Keratinocyte (primary cell): Measurements from ENCODE around the gene LYPD6B. TPM values are rescaled to one million over a fixed set of nuclear protein-coding genes. Genes with fewer than 3 reads are reported as not detected.
A peak's percentile ranks its signal among the peaks of the same experiment; 100 is the strongest.

Source experiments
- DNase-seq: peaks from one replicate; pipeline ENCODE4 v3.0.0-alpha.2; 2011; ENCODE audit warnings: low read depth, missing footprints, low spot score
- FAIRE-seq: peaks from 2 replicates; lab custom pipeline; 2011; peaks lifted over from hg19 to GRCh38; lab: Jason Lieb, UNC
- H2AFZ ChIP-seq: 2 replicates; pipeline ENCODE4 v1.6.0; 2012; ENCODE audit warnings: low read length, control low read depth, inconsistent platforms; ENCODE audit not compliant: control insufficient read depth
- H3K27ac ChIP-seq: 2 replicates; pipeline ENCODE4 v1.5.1; 2011; ENCODE audit warnings: low read length; ENCODE audit not compliant: control insufficient read depth, insufficient read depth
- H3K27me3 ChIP-seq: 3 replicates; pipeline ENCODE4 v1.6.0; 2011; ENCODE audit warnings: low read length; ENCODE audit not compliant: control insufficient read depth, insufficient read depth; ENCODE audit errors: extremely low read depth
- H3K36me3 ChIP-seq, 2 experiments: 2 replicates in 1 of 2; 3 replicates in 1 of 2; pipeline ENCODE4 v1.5.1; 2011; ENCODE audit warnings: low read length in 2 of 2, mild to moderate bottlenecking in 1 of 2; ENCODE audit not compliant: control insufficient read depth in 2 of 2, insufficient read depth in 2 of 2; ENCODE audit errors: extremely low read depth in 1 of 2
- H3K4me1 ChIP-seq: 3 replicates; pipeline ENCODE4 v1.5.1; 2011; ENCODE audit warnings: low read length; ENCODE audit not compliant: control insufficient read depth, insufficient read depth; ENCODE audit errors: extremely low read depth
- H3K4me2 ChIP-seq: 3 replicates; pipeline ENCODE4 v1.6.0; 2011; ENCODE audit warnings: low read depth, low read length; ENCODE audit not compliant: control insufficient read depth, insufficient read depth; ENCODE audit errors: extremely low read depth
- H3K4me3 ChIP-seq, 3 experiments: fragments of 200-600 bp in 1 of 3; sonication (generic) in 1 of 3; 2 replicates in 2 of 3; 3 replicates in 1 of 3; pipeline ENCODE4 v1.5.1; 2011 to 2016; ENCODE audit warnings: low read length in 3 of 3, mild to moderate bottlenecking in 3 of 3, control low read depth in 2 of 3, inconsistent platforms in 1 of 3, low read depth in 1 of 3, mixed read lengths in 1 of 3, mixed run types in 1 of 3, moderate library complexity in 1 of 3; ENCODE audit not compliant: control insufficient read depth in 2 of 3, insufficient read depth in 2 of 3; ENCODE audit errors: extremely low read depth in 1 of 3
- H3K79me2 ChIP-seq: 2 replicates; pipeline ENCODE4 v1.6.0; 2012; ENCODE audit warnings: low read length; ENCODE audit not compliant: control insufficient read depth, insufficient read depth
- H3K9ac ChIP-seq: 3 replicates; pipeline ENCODE4 v1.6.0; 2011; ENCODE audit warnings: low read length; ENCODE audit not compliant: control insufficient read depth, insufficient read depth; ENCODE audit errors: extremely low read depth
- H3K9me1 ChIP-seq: 3 replicates; pipeline ENCODE4 v1.6.0; 2011; ENCODE audit warnings: low read length; ENCODE audit not compliant: control insufficient read depth, insufficient read depth; ENCODE audit errors: extremely low read depth
- H3K9me3 ChIP-seq: 2 replicates; pipeline ENCODE4 v1.5.1; 2012; ENCODE audit warnings: low read depth, low read length; ENCODE audit not compliant: control insufficient read depth
- H4K20me1 ChIP-seq: 3 replicates; pipeline ENCODE4 v1.6.0; 2011; ENCODE audit warnings: low read length; ENCODE audit not compliant: control insufficient read depth, insufficient read depth; ENCODE audit errors: extremely low read depth
- CTCF ChIP-seq, 3 experiments: IDR thresholded peaks in 1 of 3; conservative IDR thresholded peaks in 1 of 3; optimal IDR thresholded peaks in 1 of 3; 2 replicates in 2 of 3; 3 replicates in 1 of 3; pipeline versions ENCODE3 to v1.5.1; 2011; ENCODE audit warnings: low read length in 3 of 3, mild to moderate bottlenecking in 3 of 3, moderate library complexity in 2 of 3, control low read depth in 1 of 3, inconsistent platforms in 1 of 3; ENCODE audit not compliant: insufficient read depth in 2 of 3; ENCODE audit errors: extremely low read depth in 1 of 3
- EZH2 ChIP-seq: IDR thresholded peaks from one replicate; pipeline ENCODE4 v1.6.1; 2012; ENCODE audit warnings: inconsistent platforms, mild to moderate bottlenecking, low read length, moderate library complexity
- dilution Hi-C: fragments of 300-500 bp; cut with MboI; formaldehyde crosslinking; loops from one replicate; pipeline ENCODE4 v1.7.0; 2020; ENCODE audit warnings: low sequenced_read_pairs; ENCODE audit not compliant: extremely low pct_ligation_motif_present
- polyA plus RNA-seq, 5 experiments: library from polyadenylated mRNA; depleted of rRNA in 3 of 5; stranded (reverse) in 3 of 5; stranded (forward) in 1 of 5; unstranded in 1 of 5; fragments of >200 nt; gene quantifications; 1 replicate in 1 of 5; 2 replicates in 3 of 5; 3 replicates in 1 of 5; pipeline versions ENCODE4 v1.2.1 to v1.2.3, GENCODE V29; 2011 to 2012; ENCODE audit warnings: missing spikeins in 2 of 5, low read depth in 1 of 5, low replicate concordance in 1 of 5

LYPD6B gene
- polyA plus RNA-seq, 1 donor (not counting 4 experiments of a cell fraction or from before 2014, with no cell fraction given): 24.7 TPM

- Histone ChIP-seq H3K9ac (no peak overlapping the region), H4K20me1 (no peaks in the 10 kb centered on the region), H3K9me3 (no peaks in the 10 kb centered on the region), H3K4me1 (peaks cover 8% of the 10 kb centered on the region), H3K9me1 (no peaks in the 10 kb centered on the region), H3K27ac (peak overlapping the region; percentile 28), H3K36me3 (peaks cover 0 to 1% of the 10 kb centered on the region in 2 experiments), H3K79me2 (no peaks in the 10 kb centered on the region), H3K4me3 (no peak overlapping the region), H3K4me2 (peak overlapping the region; percentile 17), H2AFZ (peak overlapping the region; percentile 57), H3K27me3 (no peaks in the 10 kb centered on the region)
- no peak for TF ChIP-seq CTCF (optimal IDR thresholded peaks at IDR 0.05 in 1 of 3, IDR thresholded peaks at IDR 0.05 in 1 of 3, conservative IDR thresholded peaks at IDR 0.05 in 1 of 3; ENCODE audit: extremely low read depth in 1 of 3, insufficient read depth in 2 of 3, low read length in 3 of 3)
- no peak for TF ChIP-seq EZH2
- dilution Hi-C loops: no loop called here
- peak; percentile 71 for FAIRE-seq
- no peak for DNase-seq
Measured at GRCh38 chr2:149082735-149083134, 44.2 kb downstream of the LYPD6B start.

DNA sequence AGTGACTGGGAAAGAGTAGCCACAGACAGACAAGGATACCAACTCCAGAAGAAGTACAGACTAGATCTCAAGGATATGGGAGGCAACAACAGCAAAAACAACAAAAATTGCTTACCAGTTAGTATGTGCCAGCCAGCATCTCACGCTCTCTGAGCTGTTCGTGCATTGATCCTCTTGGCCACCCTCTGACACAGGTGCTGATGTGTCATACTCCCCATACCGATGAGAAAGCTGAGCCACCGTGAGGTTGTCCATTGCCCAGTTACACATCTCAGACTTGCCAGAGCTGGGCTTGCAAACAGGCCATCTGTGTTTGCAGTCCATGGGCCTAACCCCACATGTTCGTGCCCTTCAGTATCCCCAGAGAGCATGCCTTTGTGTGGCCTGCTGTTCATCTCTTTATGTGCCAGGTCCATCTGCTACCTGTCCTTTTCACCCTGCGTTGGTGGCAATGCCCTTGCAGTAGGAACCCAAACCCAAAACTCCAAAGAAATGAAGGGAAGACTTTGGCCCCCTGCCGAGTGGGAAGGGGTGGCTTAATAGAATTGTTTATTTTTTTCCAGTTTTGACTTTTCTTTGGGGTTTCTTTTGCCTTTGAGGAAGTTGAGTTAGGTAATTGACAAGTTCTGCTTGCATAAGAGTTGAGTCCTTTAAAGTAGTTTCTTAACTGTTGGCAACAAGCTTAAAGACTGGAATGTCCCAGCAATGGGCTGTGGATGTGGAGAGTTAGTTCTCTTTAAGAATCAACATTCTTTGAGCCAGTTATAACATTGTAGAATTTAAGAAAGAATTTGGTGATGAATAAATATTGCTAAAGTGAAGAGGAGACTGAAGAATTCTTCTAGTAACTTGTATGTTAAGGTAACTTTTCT is 46.7 kb downstream of the LYPD6B start:
- Histone ChIP-seq H3K36me3 (no peaks in the 10 kb centered on the region), H3K4me1 (peaks cover 8% of the 10 kb centered on the region), H3K9me3 (no peaks in the 10 kb centered on the region), H4K20me1 (no peaks in the 10 kb centered on the region), H3K9ac (no peak overlapping the region), H3K79me2 (no peaks in the 10 kb centered on the region), H3K4me3 (no peak overlapping the region), H3K27me3 (no peaks in the 10 kb centered on the region), H3K4me2 (no peak overlapping the region), H2AFZ (no peak overlapping the region), H3K9me1 (no peaks in the 10 kb centered on the region), H3K27ac (no peak overlapping the region)
- dilution Hi-C loops: no loop called here
- no peak for DNase-seq
- no peak for FAIRE-seq
- no peak for TF ChIP-seq CTCF (optimal IDR thresholded peaks at IDR 0.05 in 1 of 3, IDR thresholded peaks at IDR 0.05 in 1 of 3, conservative IDR thresholded peaks at IDR 0.05 in 1 of 3; ENCODE audit: extremely low read depth in 1 of 3, insufficient read depth in 2 of 3, low read length in 3 of 3)
- TF ChIP-seq EZH2: no peak
